SK-N-SH (cell line): ENCODE results near the gene ZNF410. TPM values are rescaled to one million over a fixed set of nuclear protein-coding genes. Genes with fewer than 3 reads are reported as not detected.

Experiments used
- CTCF ChIA-PET: fragments of 300-600, 350-600 bp; formaldehyde crosslinking; extraction: SDS; loops from one replicate; lab custom pipeline; 2021; lab: Yijun Ruan, JAX
- POLR2A ChIA-PET: fragments of 350-600 bp; sonication (Branson Sonifier 250); formaldehyde crosslinking; extraction: SDS; loops from one replicate; lab custom pipeline; 2020; ENCODE audit warnings: antibody characterized with exemption, inconsistent platforms; lab: Yijun Ruan, JAX
- DNase-seq: peaks from one replicate; pipeline ENCODE4 v3.0.0; 2012
- H2AFZ ChIP-seq: fragments of 200-600 bp; sonication (generic); 2 replicates; pipeline ENCODE4 v1.8.1; 2016; ENCODE audit warnings: antibody characterized with exemption, mild to moderate bottlenecking, low read depth
- H3F3A ChIP-seq: fragments of 200-600 bp; sonication (generic); replicated peaks from 2 replicates; pipeline ENCODE3; 2016; ENCODE audit warnings: antibody characterized with exemption, mild to moderate bottlenecking; ENCODE audit not compliant: insufficient read depth
- H3K27ac ChIP-seq, 2 experiments: fragments of 200-500 bp in 1 of 2; fragments of 200-600 bp in 1 of 2; sonication (Bioruptor generic) in 1 of 2; sonication (generic), shearing (Covaris generic) in 1 of 2; 2 replicates each; pipeline versions ENCODE4 v1.5.1 to v1.6.1; 2014 to 2016; ENCODE audit warnings: low read depth in 2 of 2, inconsistent platforms in 1 of 2, low read length in 1 of 2, mild to moderate bottlenecking in 1 of 2, mixed read lengths in 1 of 2
- H3K27me3 ChIP-seq: fragments of 200-600 bp; sonication (generic), shearing (Covaris generic); 2 replicates; pipeline ENCODE4 v1.6.1; 2016; ENCODE audit warnings: mixed run types; ENCODE audit not compliant: insufficient read depth
- H3K36me3 ChIP-seq, 2 experiments: fragments of 200-500 bp in 1 of 2; fragments of 200-600 bp in 1 of 2; sonication (Bioruptor generic) in 1 of 2; sonication (generic) in 1 of 2; replicated peaks in 1 of 2; 2 replicates each; pipeline versions ENCODE3 to v1.5.1; 2014 to 2016; ENCODE audit warnings: low read length in 1 of 2, mild to moderate bottlenecking in 1 of 2; ENCODE audit not compliant: insufficient read depth in 2 of 2, control insufficient read depth in 1 of 2
- H3K4me1 ChIP-seq, 2 experiments: fragments of 200-500 bp in 1 of 2; fragments of 200-600 bp in 1 of 2; sonication (Bioruptor generic) in 1 of 2; sonication (generic), shearing (Covaris generic) in 1 of 2; 2 replicates each; pipeline versions ENCODE4 v1.5.1 to v1.6.1; 2014 to 2016; ENCODE audit warnings: low read depth in 1 of 2, low read length in 1 of 2, mixed run types in 1 of 2; ENCODE audit not compliant: insufficient read depth in 2 of 2, control insufficient read depth in 1 of 2
- H3K4me2 ChIP-seq: fragments of 200-600 bp; sonication (generic), shearing (Covaris generic); 2 replicates; pipeline ENCODE4 v1.6.1; 2017; ENCODE audit warnings: mixed run types
- H3K4me3 ChIP-seq, 2 experiments: fragments of 200-500 bp in 1 of 2; fragments of 200-600 bp in 1 of 2; sonication (Bioruptor generic) in 1 of 2; sonication (generic), shearing (Covaris generic) in 1 of 2; 2 replicates each; pipeline versions ENCODE4 v1.5.1 to v1.8.1; 2014 to 2016; ENCODE audit warnings: low read depth in 2 of 2, inconsistent platforms in 1 of 2, low read length in 1 of 2, mild to moderate bottlenecking in 1 of 2, mixed read lengths in 1 of 2, moderate library complexity in 1 of 2
- H3K79me2 ChIP-seq: fragments of 200-600 bp; sonication (generic); 2 replicates; pipeline ENCODE4 v1.8.1; 2017; ENCODE audit warnings: mild to moderate bottlenecking; ENCODE audit not compliant: insufficient read depth
- H3K9ac ChIP-seq: fragments of 200-600 bp; sonication (generic); 2 replicates; pipeline ENCODE4 v1.6.1; 2017; ENCODE audit warnings: mixed run types
- H3K9me2 ChIP-seq: fragments of 200-600 bp; sonication (generic); 2 replicates; pipeline ENCODE4 v1.6.1; 2017; ENCODE audit warnings: mixed run types
- H3K9me3 ChIP-seq: fragments of 200-600 bp; sonication (generic); 2 replicates; pipeline ENCODE4 v1.6.1; 2017; ENCODE audit warnings: mixed run types, mild to moderate bottlenecking, moderate library complexity
- H4K20me1 ChIP-seq: fragments of 200-600 bp; sonication (generic); 2 replicates; pipeline ENCODE4 v1.6.1; 2017; ENCODE audit warnings: mild to moderate bottlenecking, mixed run types; ENCODE audit not compliant: insufficient read depth
- CTCF ChIP-seq: fragments of 200-600 bp; sonication (generic); IDR thresholded peaks from 2 replicates; pipeline ENCODE4 v1.6.1; 2017; ENCODE audit warnings: antibody characterized with exemption, mild to moderate bottlenecking, moderate library complexity
- FOSL2 ChIP-seq: IDR thresholded peaks from 2 replicates; pipeline ENCODE4 v1.4.0; 2012; ENCODE audit warnings: low read depth, mild to moderate bottlenecking, moderate library complexity, borderline replicate concordance
- FOXM1 ChIP-seq: IDR thresholded peaks from 2 replicates; pipeline ENCODE4 v1.4.0; 2012; ENCODE audit warnings: low read depth, mild to moderate bottlenecking
- GABPA ChIP-seq: IDR thresholded peaks from 2 replicates; pipeline ENCODE4 v1.4.0; 2012; ENCODE audit warnings: low read depth, mild to moderate bottlenecking
- GATA2 ChIP-seq: sonication (generic); formaldehyde crosslinking; IDR thresholded peaks from 2 replicates; pipeline ENCODE4 v1.5.0; 2020; ENCODE audit warnings: mild to moderate bottlenecking, missing genetic modification reagents
- IRF3 ChIP-seq: fragments of 150-350 bp; IDR thresholded peaks from 2 replicates; pipeline ENCODE4 v1.6.1; 2016; ENCODE audit warnings: mild to moderate bottlenecking, low read depth, low read length
- MAX ChIP-seq: IDR thresholded peaks from 2 replicates; pipeline ENCODE4 v1.4.0; 2012; ENCODE audit warnings: low read depth
- MEF2A ChIP-seq: IDR thresholded peaks from 2 replicates; pipeline ENCODE4 v1.4.0; 2012; ENCODE audit warnings: low read depth, borderline replicate concordance
- NFIC ChIP-seq: IDR thresholded peaks from 2 replicates; pipeline ENCODE4 v1.4.0; 2012; ENCODE audit warnings: borderline replicate concordance
- NRF1 ChIP-seq: IDR thresholded peaks from 2 replicates; pipeline ENCODE4 v1.6.1; 2012; ENCODE audit warnings: low read depth, mild to moderate bottlenecking, low read length
- RAD21 ChIP-seq: IDR thresholded peaks from 2 replicates; pipeline ENCODE4 v1.6.1; 2012; ENCODE audit warnings: mild to moderate bottlenecking, low read length
- RCOR1 ChIP-seq: fragments of 150-350 bp; IDR thresholded peaks from 2 replicates; pipeline ENCODE4 v1.6.1; 2017; ENCODE audit warnings: antibody characterized with exemption, low read length
- REST ChIP-seq: IDR thresholded peaks from 2 replicates; pipeline ENCODE4 v1.6.1; 2012; ENCODE audit warnings: mild to moderate bottlenecking, low read depth, low read length, moderate library complexity
- SIN3A ChIP-seq: IDR thresholded peaks from 2 replicates; pipeline ENCODE4 v1.6.1; 2012; ENCODE audit warnings: low read depth, mild to moderate bottlenecking, low read length, moderate library complexity, borderline replicate concordance
- SMC3 ChIP-seq: IDR thresholded peaks from 2 replicates; pipeline ENCODE4 v1.6.1; 2012; ENCODE audit warnings: low read depth, low read length, improper control_type of control experiment
- USF1 ChIP-seq: IDR thresholded peaks from 2 replicates; pipeline ENCODE4 v1.4.0; 2012; ENCODE audit warnings: low read depth, borderline replicate concordance
- ZBTB33 ChIP-seq: IDR thresholded peaks from 2 replicates; pipeline ENCODE4 v1.4.0; 2012; ENCODE audit warnings: low read depth, borderline replicate concordance
- WGBS: methylation state at CpG from one replicate; pipeline ENCODE4 v1.1.6; 2017; ENCODE audit warnings: low lambda C conversion rate; 5-methylcytosine and 5-hydroxymethylcytosine counted together
- polyA plus RNA-seq, 3 experiments: library from polyadenylated mRNA; depleted of rRNA; stranded (reverse); fragments of >200 nt; gene quantifications; 2 replicates each; pipeline ENCODE4 v1.2.3, GENCODE V29; 2012

The ZNF410 gene
- polyA plus RNA-seq, 1 of the 3 experiments (the other 2 are of a cell fraction): 22.8 TPM

GRCh38 chr14:73937012-73937411 lies 50.4 kb downstream of the ZNF410 start:
- TF ChIP-seq GABPA (no peak), REST (no peak), SIN3A (no peak)
- Histone ChIP-seq H3F3A (peaks cover 11% of the 10 kb centered on the region), H3K4me2 (no peak overlapping the region), H3K9me3 (no peaks in the 10 kb centered on the region), H3K79me2 (no peaks in the 10 kb centered on the region), H3K27ac (no peak overlapping the region), H2AFZ (no peak overlapping the region), H3K4me3 (no peak overlapping the region), H3K27me3 (no peaks in the 10 kb centered on the region), H3K9ac (no peak overlapping the region), H3K4me1 (no peaks in the 10 kb centered on the region; a peak in 1 of 4 replicates), H4K20me1 (no peaks in the 10 kb centered on the region), H3K36me3 (peaks cover 26 to 46% of the 10 kb centered on the region in 2 experiments), H3K9me2 (no peaks in the 10 kb centered on the region)
- CTCF ChIA-PET: interaction anchor here (2.1 kb wide), 1 partner anchor 16 kb away, joined by 7 read pairs; no protein-coding TSS in a partner anchor
- DNase-seq: no peak
- POLR2A ChIA-PET: no interaction called here
- 90% methylated on average over 2 of the region's 2 CpGs for WGBS

GRCh38 chr14:73942180-73942579 lies 55.5 kb downstream of the ZNF410 start:
- Histone ChIP-seq H3K4me2 (no peak overlapping the region), H3K27ac (no peak overlapping the region), H3K36me3 (peaks cover 2 to 24% of the 10 kb centered on the region in 2 experiments), H3K4me3 (no peak overlapping the region), H3K9ac (no peak overlapping the region), H3K9me2 (no peaks in the 10 kb centered on the region), H3K4me1 (no peaks in the 10 kb centered on the region; a peak in 1 of 4 replicates), H4K20me1 (no peaks in the 10 kb centered on the region), H3K27me3 (no peaks in the 10 kb centered on the region), H3F3A (no peaks in the 10 kb centered on the region), H3K9me3 (no peaks in the 10 kb centered on the region), H2AFZ (no peak overlapping the region), H3K79me2 (no peaks in the 10 kb centered on the region)
- WGBS: 85% methylated on average over 7 of the region's 7 CpGs
- ChIA-PET POLR2A (no interaction called here), CTCF (interaction anchor here (1.4 kb wide), 1 partner anchor 8 kb away, joined by 4 read pairs; the partner anchor contains the start of genes COQ6 and FAM161B)
- no peak for DNase-seq
- TF ChIP-seq ZBTB33 (no peak), CTCF (no peak), USF1 (no peak), SMC3 (no peak), RCOR1 (no peak), GABPA (no peak), IRF3 (no peak), NFIC (no peak), MEF2A (no peak), FOXM1 (no peak), RAD21 (no peak), SIN3A (no peak), NRF1 (no peak), GATA2 (CRISPR knock-in tag) (no peak), MAX (no peak), FOSL2 (no peak)
